HG03045 (cell line): ENCODE measurements around the gene DOC2B.

Experiments
- ATAC-seq: cut with Tn5 transposase; IDR thresholded peaks from one replicate; pipeline ENCODE4 v1.9.1; 2021; ENCODE audit warnings: mild to moderate bottlenecking, moderate library complexity; ENCODE audit not compliant: unreplicated experiment

Gene DOC2B

DNA sequence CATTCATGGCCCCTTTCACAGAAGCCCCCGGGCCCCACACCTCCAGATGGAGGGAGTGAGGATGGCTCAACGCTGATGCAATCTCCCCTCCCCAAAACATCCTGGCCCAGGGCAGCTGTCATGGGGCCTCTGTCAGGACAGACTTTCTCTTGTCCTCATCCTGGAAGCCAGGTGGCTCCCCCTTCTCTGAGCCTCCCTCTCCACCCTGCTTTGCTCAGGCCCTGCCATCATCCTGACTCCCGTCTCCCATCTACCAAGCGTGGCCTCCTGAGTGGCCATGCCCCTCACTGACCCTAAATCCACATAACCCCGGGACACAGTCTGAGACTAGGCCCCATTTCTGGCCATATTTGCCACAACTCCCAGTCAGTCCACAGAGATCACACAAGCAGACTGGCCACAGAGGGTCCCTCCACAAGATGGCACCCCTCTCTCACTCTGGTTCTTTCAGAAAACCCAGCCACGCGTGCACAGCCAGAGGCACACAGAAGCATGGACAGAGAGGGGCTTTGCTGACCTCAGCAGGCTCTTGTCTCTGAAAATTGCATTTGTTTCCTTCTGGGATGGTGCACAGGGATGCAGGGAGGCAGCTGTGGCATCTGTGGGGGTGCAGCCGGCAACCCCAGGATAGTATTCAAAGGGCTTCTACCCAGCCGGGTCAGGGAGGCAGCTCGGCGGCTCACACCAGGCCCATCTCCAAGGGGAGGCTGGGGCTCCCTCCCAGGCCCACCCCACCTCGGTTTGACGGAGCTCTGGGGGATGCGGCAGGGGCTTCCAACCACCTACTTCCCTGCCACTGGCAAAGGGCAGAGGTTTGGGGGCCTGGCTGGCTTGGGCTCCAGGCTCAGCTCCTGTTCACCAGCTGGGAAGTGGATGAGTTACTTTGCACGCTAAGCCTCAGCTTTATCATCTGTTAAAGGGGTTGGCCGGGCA is 16.9 kb downstream of the DOC2B start:
- ATAC-seq: no peak

DNA sequence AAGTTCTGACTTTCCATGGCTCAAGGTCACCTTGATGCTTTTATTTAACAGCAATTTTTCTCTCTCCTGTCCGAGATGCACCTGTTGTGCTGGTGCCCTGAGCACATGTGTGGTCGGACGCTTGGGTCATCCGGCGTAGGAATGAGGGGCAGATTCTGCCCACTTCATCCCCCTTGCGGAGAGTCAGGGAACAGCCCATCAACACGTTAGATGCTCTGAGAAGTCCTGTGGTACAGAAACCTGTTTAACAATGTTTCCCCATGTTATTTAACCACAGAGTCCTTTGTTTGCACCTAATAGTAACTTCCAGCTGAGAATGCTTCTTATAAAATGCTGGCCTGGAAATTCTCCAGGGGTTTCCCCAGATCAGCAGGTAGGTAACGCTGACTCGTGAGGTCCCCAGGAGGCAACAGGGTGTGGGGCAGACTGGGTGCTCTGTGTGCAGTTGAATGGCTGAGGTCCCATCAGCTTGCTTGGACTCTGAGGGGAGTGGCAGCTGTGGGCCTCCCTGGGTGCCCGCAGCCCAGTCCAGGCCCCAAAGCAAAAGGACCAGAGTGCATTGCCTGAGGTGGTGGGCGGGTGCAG is 17.8 kb downstream of the DOC2B start:
- no peak for ATAC-seq

DNA sequence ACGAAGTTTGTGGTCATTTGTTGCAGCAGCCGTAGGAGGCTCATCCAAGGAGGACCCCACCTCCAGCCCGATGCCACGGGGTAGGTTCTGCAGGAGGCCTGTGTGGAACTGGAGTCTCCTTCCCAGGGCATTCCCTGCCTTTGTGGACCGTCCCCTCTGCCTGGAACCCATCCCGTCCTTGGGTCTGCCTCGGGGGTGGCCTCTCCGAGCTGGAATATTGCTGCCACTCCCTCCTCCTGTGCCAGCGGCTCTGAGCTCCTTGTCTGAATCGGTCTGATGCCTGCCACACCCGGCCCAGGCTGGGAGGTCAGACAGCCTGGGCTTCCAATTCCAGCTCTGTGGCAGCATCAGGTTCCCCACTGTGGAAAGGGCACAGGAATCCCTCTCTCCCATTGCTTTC is 18.8 kb downstream of the DOC2B start:
- no peak for ATAC-seq

DNA sequence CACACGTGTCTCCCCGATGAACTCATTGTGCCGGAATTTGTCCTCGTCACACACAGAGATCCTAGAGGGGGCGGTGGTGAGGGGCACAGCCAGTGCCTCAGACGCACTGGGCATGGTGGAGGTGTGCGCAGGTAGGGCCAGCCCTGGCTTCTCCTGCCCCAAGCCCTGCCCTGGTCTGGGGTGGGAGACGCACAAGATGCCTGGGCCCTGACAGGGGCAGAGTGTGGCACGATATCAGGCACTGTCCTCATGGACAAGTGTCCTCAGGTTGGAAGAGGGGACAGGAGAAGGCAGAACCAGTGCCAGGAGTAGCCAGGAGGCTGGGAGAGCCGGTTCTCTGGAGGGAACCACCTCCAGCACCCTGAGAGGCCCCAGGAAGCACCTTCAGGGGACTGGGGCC is 20.0 kb downstream of the DOC2B start:
- no peak for ATAC-seq

DNA sequence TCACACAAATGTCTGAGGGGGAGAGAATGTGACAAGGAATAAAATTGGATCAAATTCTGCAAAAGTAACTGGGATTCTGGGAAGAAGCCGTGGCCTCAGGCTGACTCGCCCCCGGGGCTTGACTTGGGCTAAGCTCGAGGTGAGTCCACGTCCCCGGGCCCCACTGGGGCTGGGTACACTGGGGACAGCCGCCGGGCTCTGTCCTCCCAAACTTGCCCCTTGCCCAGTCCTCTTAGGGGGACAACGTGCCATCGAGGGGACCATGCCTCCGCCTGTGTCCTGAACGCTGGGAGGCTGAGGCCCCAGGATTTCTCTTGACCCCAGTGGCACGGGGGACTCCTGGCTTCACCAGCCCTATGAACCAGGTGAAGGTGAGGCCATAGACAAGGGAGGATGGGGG is 21.1 kb downstream of the DOC2B start:
- ATAC-seq: no peak

DNA sequence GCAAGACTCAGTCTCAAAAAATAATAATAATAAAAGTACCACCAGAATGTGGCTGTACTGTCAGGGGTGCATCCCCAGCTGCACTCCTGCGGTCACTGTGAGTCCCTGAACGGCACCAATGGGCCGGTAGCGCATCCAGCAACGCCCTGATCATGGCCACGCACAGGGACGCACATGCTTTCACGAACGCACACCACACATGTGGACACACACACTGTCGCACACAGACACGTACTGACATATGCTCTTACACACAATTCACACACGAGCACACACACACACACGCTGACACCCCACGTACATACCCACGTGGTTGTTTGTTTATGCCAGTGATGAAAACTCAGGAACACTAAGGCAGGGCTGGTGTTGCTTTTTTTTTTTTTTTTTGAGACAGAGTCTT is 21.8 kb downstream of the DOC2B start:
- ATAC-seq: no peak

DNA sequence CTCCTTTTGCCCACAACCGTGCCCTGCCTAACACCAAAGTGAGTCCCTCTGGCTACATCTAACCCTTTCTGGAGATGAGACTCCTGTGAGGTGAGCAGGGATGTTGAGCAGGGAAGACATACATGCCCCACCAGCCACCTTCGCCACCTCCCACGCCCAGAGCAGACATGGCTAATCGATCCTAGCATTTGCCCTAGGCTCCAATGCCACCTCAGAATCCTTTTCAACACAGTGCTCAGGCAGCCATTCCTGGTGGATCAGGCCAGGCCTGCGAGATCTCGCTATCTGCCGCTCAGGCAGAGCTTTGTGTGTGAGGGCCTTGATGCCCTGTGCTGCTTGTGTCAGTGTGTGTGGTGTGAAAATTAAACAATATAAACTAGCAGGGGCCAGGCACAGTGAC is 23.1 kb downstream of the DOC2B start:
- no peak for ATAC-seq

DNA sequence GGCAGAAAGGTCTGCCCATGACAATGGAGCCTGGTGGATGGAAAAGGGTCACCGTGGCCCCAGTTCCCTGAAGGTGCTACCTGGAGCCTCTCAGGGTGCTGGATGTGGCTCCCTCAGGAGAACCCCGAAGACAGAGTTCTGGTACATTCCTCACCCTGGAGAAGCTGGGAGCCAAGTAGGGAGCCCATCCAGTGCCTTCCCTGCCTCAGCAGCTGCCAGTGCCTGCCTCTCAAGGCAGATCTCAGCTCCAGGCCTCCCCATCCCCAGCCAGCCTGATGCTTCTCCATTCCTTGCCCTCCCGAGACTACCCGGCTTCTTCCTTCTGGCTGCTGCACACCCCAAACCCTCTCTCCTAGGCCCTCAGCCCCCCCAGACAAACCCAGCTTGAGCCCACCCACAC is 23.5 kb downstream of the DOC2B start:
- no peak for ATAC-seq

DNA sequence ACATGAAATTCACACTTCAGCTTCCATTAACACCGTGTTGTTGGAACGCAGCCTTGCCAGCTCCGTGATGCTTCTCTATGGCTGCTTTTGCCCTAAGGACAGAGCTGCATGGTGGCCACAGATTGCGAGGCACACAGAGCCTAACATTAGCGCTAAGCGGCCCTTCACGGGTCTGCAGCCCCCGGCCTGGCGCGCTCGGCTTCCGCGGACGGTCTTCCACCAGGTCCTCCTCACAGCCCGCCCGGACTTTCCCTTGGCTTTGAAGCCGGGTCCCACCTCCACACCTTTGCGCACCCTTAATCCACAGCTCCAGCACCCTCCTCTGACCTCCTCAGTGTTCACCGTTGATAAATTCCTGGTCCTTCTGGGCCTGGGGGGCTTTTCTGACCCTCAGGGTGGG is 24.5 kb downstream of the DOC2B start:
- no peak for ATAC-seq

DNA sequence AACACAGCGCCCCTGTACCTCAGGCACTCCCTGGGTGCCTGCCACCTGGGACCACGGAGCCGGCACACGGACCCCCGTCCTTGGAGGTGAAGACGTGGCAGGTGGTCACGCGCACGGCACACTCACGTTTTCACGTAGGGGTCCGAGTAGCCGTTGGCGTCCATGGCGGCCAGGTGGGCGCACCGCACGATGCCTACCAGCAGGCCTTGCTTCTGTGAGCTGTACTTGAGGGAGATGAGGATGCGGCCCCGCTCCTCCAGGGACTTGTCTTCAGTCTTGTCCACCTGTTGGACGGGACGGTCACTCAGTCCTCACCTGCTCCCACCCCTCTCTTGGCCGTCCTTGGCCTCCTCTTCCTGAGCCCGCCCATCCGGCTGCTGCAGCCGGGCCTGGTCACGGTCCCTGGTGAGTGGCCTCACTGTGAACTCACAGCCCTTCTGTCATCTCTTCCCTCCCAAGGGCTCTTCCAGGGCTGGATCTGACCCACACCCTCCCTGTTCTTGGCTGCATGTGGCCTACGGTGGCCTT is 25.3 kb downstream of the DOC2B start:
- no peak for ATAC-seq

DNA sequence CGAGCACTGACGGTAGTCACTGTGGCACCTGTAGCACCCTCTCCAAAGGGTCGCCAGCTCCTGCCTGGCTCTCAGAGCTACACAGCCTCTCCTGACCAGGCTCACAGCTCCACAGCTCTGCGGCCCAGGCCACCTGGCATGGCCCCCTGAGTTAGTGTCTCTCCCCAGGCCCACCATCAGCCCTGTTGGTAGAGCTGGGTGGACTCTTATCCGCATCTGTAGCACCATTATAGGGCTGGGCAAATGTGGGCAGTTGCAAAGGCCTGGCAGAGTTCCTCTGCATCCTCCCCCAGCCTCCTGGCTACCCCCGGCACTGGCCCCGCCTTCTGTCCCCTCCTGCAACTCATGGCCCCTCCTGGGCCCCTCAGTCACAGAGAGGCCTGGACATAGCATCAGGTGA is 25.9 kb downstream of the DOC2B start:
- ATAC-seq: no peak

DNA sequence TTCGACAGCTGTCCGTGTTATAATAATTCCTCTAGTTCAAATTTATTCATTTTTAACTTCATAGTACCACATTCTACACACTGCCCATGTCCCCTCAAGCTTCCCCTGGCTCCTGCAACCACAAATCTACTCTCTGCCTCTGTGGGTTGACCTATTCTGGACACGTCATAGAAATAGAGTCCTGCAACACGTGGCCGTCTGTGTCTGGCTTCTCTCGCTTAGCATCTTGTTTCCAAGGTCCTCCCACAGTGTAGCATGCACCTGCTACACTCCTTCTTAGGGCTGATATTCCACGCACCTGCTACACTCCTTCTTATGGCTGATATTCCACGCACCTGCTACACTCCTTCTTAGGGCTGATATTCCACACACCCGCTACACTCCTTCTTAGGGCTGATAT is 27.6 kb downstream of the DOC2B start:
- no peak for ATAC-seq

DNA sequence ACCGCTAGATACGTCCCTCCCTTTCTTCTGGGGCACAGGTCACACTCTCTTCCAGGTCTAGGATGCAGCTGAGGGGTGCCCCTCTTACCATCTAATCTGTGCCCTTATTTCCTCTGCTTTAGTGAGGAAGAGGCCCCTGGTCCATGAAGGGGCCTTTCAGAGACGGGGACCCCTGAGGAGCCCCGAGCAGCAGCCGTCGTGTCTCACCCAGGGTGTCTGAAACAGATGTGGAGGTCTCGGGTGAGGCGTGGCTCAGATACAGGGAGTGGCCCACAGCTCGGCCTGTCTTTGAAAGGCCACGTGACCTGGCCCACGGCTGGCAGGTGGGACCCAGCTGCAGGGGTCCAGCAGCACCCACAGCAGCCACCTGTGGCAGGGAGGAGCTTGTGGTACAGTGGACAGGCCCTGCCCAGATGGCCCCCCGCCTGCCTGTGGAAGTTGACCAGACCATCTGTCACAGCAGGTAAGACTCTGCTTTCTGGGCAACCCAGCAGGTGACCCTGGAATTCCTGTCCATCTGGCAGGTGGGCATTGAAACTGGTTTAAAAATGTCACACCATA is 28.5 kb downstream of the DOC2B start:
- no peak for ATAC-seq

DNA sequence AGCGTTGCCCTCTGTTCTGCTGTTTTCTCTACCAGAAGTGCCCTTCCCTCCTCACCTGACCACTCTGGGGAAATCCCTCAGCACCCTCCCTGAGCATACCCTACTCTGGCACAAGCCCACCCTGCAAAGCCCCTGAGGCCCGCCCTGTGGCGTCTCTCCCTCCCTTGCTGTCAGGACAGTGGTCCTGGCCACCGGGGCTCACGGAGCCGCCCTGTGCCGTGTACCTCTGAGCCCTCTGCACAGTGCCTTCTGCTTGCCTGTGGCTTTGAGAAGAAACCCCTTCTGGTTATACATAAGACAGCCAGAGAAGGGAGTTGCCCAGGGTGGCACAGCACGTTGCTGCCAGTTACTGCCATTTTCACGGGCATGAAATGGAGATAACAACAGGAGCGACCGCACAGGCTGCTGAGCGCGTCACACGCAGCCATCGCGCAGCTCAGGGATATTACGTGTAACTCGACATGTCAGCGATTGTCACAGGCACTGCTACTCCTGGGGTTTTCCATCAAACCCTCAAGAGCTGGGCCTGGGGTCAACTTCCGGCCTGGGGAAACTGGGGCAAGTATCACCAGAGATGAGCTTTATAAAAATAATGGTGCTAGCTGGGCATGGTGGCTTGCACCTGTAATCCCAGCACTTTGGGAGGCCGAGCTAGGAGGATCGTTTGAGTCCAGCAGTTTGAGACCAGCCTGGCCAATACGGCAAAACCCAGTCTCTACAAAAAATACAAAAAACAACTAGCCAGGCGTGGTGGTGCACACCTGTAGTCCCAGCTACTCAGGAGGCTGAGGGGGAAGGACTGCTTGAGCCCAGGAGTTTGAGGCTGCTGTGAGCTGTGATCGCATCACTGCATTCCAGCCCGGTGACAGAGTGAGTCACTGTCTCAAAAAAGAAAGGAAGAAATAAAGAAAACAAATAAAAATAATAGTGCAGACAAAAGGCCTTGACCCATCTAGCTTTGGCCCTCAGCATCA is 29.3 kb downstream of the DOC2B start:
- no peak for ATAC-seq

DNA sequence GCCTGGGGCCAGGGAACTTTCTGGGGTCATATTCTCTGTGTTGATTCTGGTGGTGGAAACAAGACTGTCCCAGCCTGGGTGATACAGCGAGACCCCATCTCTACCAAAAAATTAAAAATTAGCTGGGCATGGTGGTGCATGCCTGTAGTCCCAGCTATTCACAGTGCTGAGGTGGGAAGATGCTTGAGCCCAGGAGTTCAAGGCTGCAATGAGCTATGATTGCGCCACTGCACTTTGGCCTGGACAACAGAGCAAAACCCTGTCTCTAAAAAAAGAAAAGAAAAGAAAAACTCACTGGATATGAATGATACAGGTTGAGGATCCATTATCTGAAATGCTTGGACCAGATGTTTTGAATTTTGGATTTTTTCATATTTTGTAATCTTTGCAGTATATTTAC is 30.4 kb downstream of the DOC2B start:
- ATAC-seq: no peak

DNA sequence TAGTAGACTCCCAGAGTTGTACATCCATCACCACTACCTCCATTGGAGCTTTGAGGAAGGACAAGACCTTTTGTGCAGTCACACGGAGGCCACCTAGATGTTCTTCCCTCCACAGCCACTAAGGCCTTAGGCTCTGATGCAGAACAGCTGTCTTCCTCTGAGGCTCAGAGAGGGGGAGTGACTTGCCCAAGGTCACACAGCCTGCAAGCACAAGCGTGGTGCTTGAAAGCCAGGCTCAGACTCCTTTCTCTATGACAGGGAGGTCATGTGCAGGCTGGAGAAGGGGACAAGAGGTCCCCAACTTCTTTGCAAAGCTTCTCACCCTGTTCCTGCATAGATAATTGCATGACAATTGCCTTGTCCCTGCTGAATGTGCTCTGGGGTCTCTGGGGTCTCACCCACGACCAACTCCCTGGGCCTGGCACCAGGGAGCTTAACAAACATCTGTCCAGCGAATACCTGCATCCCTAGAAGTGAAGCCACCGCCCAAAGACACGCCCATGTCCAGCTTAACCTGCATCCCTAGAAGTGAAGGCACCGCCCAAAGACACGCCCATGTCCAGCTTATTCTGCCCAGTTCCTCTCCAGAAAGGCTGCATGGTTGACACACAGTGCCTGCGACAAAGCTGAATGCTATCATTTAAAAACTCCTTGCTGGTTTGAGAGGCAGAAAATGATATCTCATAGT is 31.4 kb downstream of the DOC2B start:
- ATAC-seq: no peak

DNA sequence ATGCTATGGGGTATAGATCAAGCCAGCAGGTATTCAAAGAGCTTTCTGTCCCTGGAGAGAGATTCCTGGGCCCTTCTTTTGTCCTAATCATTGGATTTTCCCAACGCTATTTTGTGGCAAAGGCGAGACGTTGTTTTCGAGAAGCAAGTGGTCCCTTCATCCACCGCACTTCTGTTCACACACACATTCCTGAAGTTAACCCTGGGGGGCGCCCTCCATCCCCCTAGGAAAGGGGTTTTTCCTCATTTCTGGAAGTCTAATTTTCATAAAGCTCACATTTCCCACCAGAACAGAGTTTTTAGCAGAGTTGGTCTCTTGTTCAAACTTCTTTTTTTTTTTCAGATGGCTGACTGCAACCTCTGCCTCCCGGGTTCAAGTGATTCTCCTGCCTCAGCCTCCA is 32.2 kb downstream of the DOC2B start:
- no peak for ATAC-seq

DNA sequence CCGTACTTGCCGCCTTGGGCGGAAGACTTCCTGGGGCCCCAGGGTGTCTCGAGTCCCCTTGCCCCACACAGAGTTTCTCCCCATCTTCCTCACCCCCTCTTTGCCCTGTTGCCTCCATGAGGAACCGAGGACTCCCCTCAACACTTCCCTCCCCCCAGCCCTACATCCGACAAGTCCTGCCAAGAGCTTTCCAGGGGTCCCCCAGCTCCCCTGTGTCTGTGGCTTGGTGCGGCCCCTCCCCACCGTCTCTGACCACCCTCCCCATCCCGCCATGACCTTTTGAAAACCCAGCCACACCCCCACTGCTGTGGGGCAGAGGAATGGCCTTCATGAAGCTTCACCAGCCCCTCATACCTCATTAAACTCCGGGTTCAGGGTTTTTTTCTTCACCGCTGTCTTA is 32.7 kb downstream of the DOC2B start:
- no peak for ATAC-seq

DNA sequence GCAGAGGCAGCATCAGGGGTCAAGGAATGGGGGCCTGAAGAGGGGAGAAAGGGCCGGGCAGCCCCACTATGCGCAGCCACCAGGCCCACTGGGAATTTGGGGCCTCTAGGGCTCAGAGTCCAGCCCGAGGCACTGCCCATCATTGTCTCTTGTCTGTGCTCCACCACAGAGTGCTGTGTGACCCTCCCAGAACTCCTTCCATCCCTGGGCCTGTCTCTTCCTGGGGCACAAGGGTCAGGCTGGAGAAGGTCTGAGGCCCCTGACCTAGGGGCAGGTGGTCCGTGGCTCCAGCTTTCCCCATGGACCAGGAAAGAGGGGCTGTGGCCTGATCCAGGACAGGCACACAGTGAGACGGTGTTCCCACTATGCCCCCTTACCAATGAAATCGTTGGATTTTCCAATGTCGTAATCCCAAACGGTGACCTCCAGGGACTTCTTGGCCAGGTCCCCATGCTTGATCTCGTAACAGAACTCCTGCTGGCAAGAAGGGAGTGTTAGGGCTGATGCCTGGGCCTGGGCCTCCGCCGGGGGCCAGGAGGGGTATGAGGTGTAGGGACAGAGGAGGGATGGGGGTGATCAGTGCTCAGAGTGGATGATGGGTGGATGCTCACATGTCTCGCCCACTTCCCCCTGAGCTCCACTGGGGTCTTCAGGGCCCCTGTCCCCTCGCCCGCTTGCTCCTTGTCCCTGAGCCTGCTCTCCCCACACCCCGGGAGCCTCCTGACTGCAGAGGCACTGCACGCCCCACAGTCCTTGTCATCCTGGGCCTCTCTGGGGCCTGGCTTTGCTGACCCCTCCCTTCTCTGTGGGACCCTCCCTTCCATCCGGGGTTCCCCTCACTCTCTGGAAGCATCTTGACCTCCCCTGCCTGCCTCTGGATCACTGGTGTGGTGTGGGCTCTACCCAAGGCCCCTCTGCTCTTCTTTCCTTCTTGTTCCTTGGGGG is 33.4 kb downstream of the DOC2B start:
- no peak for ATAC-seq
